SK-N-SH (cell line): Measurements from ENCODE around the gene ZNF471. TPM values are rescaled to one million over a fixed set of nuclear protein-coding genes. Genes with fewer than 3 reads are reported as not detected.
A peak's percentile ranks its signal among the peaks of the same experiment; 100 is the strongest.

Experiments used
- CTCF ChIA-PET: fragments of 300-600, 350-600 bp; formaldehyde crosslinking; extraction: SDS; loops from one replicate; lab custom pipeline; 2021; lab: Yijun Ruan, JAX
- POLR2A ChIA-PET: fragments of 350-600 bp; sonication (Branson Sonifier 250); formaldehyde crosslinking; extraction: SDS; loops from one replicate; lab custom pipeline; 2020; ENCODE audit warnings: antibody characterized with exemption, inconsistent platforms; lab: Yijun Ruan, JAX
- DNase-seq: peaks from one replicate; pipeline ENCODE4 v3.0.0; 2012
- H2AFZ ChIP-seq: fragments of 200-600 bp; sonication (generic); 2 replicates; pipeline ENCODE4 v1.8.1; 2016; ENCODE audit warnings: antibody characterized with exemption, mild to moderate bottlenecking, low read depth
- H3F3A ChIP-seq: fragments of 200-600 bp; sonication (generic); replicated peaks from 2 replicates; pipeline ENCODE3; 2016; ENCODE audit warnings: antibody characterized with exemption, mild to moderate bottlenecking; ENCODE audit not compliant: insufficient read depth
- H3K27ac ChIP-seq, 2 experiments: fragments of 200-500 bp in 1 of 2; fragments of 200-600 bp in 1 of 2; sonication (Bioruptor generic) in 1 of 2; sonication (generic), shearing (Covaris generic) in 1 of 2; 2 replicates each; pipeline versions ENCODE4 v1.5.1 to v1.6.1; 2014 to 2016; ENCODE audit warnings: low read depth in 2 of 2, inconsistent platforms in 1 of 2, low read length in 1 of 2, mild to moderate bottlenecking in 1 of 2, mixed read lengths in 1 of 2
- H3K27me3 ChIP-seq: fragments of 200-600 bp; sonication (generic), shearing (Covaris generic); 2 replicates; pipeline ENCODE4 v1.6.1; 2016; ENCODE audit warnings: mixed run types; ENCODE audit not compliant: insufficient read depth
- H3K36me3 ChIP-seq, 2 experiments: fragments of 200-500 bp in 1 of 2; fragments of 200-600 bp in 1 of 2; sonication (Bioruptor generic) in 1 of 2; sonication (generic) in 1 of 2; replicated peaks in 1 of 2; 2 replicates each; pipeline versions ENCODE3 to v1.5.1; 2014 to 2016; ENCODE audit warnings: low read length in 1 of 2, mild to moderate bottlenecking in 1 of 2; ENCODE audit not compliant: insufficient read depth in 2 of 2, control insufficient read depth in 1 of 2
- H3K4me1 ChIP-seq, 2 experiments: fragments of 200-500 bp in 1 of 2; fragments of 200-600 bp in 1 of 2; sonication (Bioruptor generic) in 1 of 2; sonication (generic), shearing (Covaris generic) in 1 of 2; 2 replicates each; pipeline versions ENCODE4 v1.5.1 to v1.6.1; 2014 to 2016; ENCODE audit warnings: low read depth in 1 of 2, low read length in 1 of 2, mixed run types in 1 of 2; ENCODE audit not compliant: insufficient read depth in 2 of 2, control insufficient read depth in 1 of 2
- H3K4me2 ChIP-seq: fragments of 200-600 bp; sonication (generic), shearing (Covaris generic); 2 replicates; pipeline ENCODE4 v1.6.1; 2017; ENCODE audit warnings: mixed run types
- H3K4me3 ChIP-seq, 2 experiments: fragments of 200-500 bp in 1 of 2; fragments of 200-600 bp in 1 of 2; sonication (Bioruptor generic) in 1 of 2; sonication (generic), shearing (Covaris generic) in 1 of 2; 2 replicates each; pipeline versions ENCODE4 v1.5.1 to v1.8.1; 2014 to 2016; ENCODE audit warnings: low read depth in 2 of 2, inconsistent platforms in 1 of 2, low read length in 1 of 2, mild to moderate bottlenecking in 1 of 2, mixed read lengths in 1 of 2, moderate library complexity in 1 of 2
- H3K79me2 ChIP-seq: fragments of 200-600 bp; sonication (generic); 2 replicates; pipeline ENCODE4 v1.8.1; 2017; ENCODE audit warnings: mild to moderate bottlenecking; ENCODE audit not compliant: insufficient read depth
- H3K9ac ChIP-seq: fragments of 200-600 bp; sonication (generic); 2 replicates; pipeline ENCODE4 v1.6.1; 2017; ENCODE audit warnings: mixed run types
- H3K9me2 ChIP-seq: fragments of 200-600 bp; sonication (generic); 2 replicates; pipeline ENCODE4 v1.6.1; 2017; ENCODE audit warnings: mixed run types
- H3K9me3 ChIP-seq: fragments of 200-600 bp; sonication (generic); 2 replicates; pipeline ENCODE4 v1.6.1; 2017; ENCODE audit warnings: mixed run types, mild to moderate bottlenecking, moderate library complexity
- H4K20me1 ChIP-seq: fragments of 200-600 bp; sonication (generic); 2 replicates; pipeline ENCODE4 v1.6.1; 2017; ENCODE audit warnings: mild to moderate bottlenecking, mixed run types; ENCODE audit not compliant: insufficient read depth
- ELF1 ChIP-seq: IDR thresholded peaks from 2 replicates; pipeline ENCODE4 v1.4.0; 2012
- EP300 ChIP-seq, 2 experiments: IDR thresholded peaks; 2 replicates each; pipeline versions ENCODE4 v1.4.0 to v1.6.1; 2012; ENCODE audit warnings: borderline replicate concordance in 1 of 2, low read depth in 1 of 2, low read length in 1 of 2
- EZH2phosphoT487 ChIP-seq: fragments of 200-600 bp; sonication (generic); IDR thresholded peaks from 2 replicates; pipeline ENCODE4 v1.6.1; 2017; ENCODE audit warnings: low read depth, mixed run types, mild to moderate bottlenecking, antibody characterized with exemption, moderate library complexity, borderline replicate concordance
- FOSL2 ChIP-seq: IDR thresholded peaks from 2 replicates; pipeline ENCODE4 v1.4.0; 2012; ENCODE audit warnings: low read depth, mild to moderate bottlenecking, moderate library complexity, borderline replicate concordance
- GATA2 ChIP-seq: sonication (generic); formaldehyde crosslinking; IDR thresholded peaks from 2 replicates; pipeline ENCODE4 v1.5.0; 2020; ENCODE audit warnings: mild to moderate bottlenecking, missing genetic modification reagents
- MEF2A ChIP-seq: IDR thresholded peaks from 2 replicates; pipeline ENCODE4 v1.4.0; 2012; ENCODE audit warnings: low read depth, borderline replicate concordance
- MXI1 ChIP-seq: IDR thresholded peaks from 2 replicates; pipeline ENCODE4 v1.6.1; 2012; ENCODE audit warnings: mild to moderate bottlenecking, low read depth, low read length, improper control_type of control experiment
- RCOR1 ChIP-seq: fragments of 150-350 bp; IDR thresholded peaks from 2 replicates; pipeline ENCODE4 v1.6.1; 2017; ENCODE audit warnings: antibody characterized with exemption, low read length
- SIN3A ChIP-seq: IDR thresholded peaks from 2 replicates; pipeline ENCODE4 v1.6.1; 2012; ENCODE audit warnings: low read depth, mild to moderate bottlenecking, low read length, moderate library complexity, borderline replicate concordance
- SMC3 ChIP-seq: IDR thresholded peaks from 2 replicates; pipeline ENCODE4 v1.6.1; 2012; ENCODE audit warnings: low read depth, low read length, improper control_type of control experiment
- TAF1 ChIP-seq: IDR thresholded peaks from 2 replicates; pipeline ENCODE4 v1.6.1; 2012; ENCODE audit warnings: low read depth, mild to moderate bottlenecking, low read length, moderate library complexity, borderline replicate concordance
- TCF12 ChIP-seq: IDR thresholded peaks from 2 replicates; pipeline ENCODE4 v1.4.0; 2012
- TEAD4 ChIP-seq: IDR thresholded peaks from 2 replicates; pipeline ENCODE4 v1.4.0; 2012; ENCODE audit warnings: mild to moderate bottlenecking, borderline replicate concordance; ENCODE audit not compliant: insufficient read depth
- USF1 ChIP-seq: IDR thresholded peaks from 2 replicates; pipeline ENCODE4 v1.4.0; 2012; ENCODE audit warnings: low read depth, borderline replicate concordance
- ZBTB33 ChIP-seq: IDR thresholded peaks from 2 replicates; pipeline ENCODE4 v1.4.0; 2012; ENCODE audit warnings: low read depth, borderline replicate concordance
- WGBS: methylation state at CpG from one replicate; pipeline ENCODE4 v1.1.6; 2017; ENCODE audit warnings: low lambda C conversion rate; 5-methylcytosine and 5-hydroxymethylcytosine counted together
- polyA plus RNA-seq, 3 experiments: library from polyadenylated mRNA; depleted of rRNA; stranded (reverse); fragments of >200 nt; gene quantifications; 2 replicates each; pipeline ENCODE4 v1.2.3, GENCODE V29; 2012
- TF ChIP-seq, protein P1 (sequence below): IDR thresholded peaks from 2 replicates; pipeline ENCODE4 v1.4.0; 2012; ENCODE audit warnings: low read depth

ZNF471 gene
- polyA plus RNA-seq, 1 of the 3 experiments (the other 2 are of a cell fraction), result 2.5 TPM

DNA sequence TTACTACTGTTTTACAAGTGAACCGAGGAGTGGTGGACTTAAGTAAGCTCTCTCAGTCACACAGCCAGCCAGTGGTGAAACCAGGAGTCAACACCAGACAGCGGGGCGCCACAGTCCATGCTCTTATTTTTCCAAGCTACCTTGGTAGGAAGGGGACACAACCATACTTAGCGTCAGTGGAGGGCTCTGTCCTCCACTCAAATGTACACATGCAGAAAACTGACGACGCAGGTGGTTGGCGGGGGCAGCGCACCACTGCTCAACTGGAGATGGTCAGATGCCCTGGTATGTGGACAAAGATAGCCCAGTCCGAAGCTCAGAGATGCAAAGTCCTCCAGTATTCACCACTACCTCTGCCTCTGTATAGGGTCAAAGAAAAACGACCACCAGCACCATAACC lies 31.6 kb upstream of the ZNF471 start:
- DNase-seq, result no peak
- peak overlapping the region; percentile 79 to 98; a peak in 3 of 4 replicates for H3K4me3 ChIP-seq
- no peaks in the 10 kb centered on the region for H3K27me3 ChIP-seq
- no peaks in the 10 kb centered on the region for H3K9me2 ChIP-seq
- CTCF ChIA-PET, result no interaction called here
- no peaks in the 10 kb centered on the region for H3F3A ChIP-seq
- TF ChIP-seq MXI1, result no peak
- no peak for TF ChIP-seq EP300 (IDR thresholded peaks at IDR 0.05; ENCODE audit: borderline replicate concordance in 1 of 2, low read depth in 1 of 2, low read length in 1 of 2)
- no peak for TF ChIP-seq ZBTB33
- no peak for TF ChIP-seq TAF1
- TF ChIP-seq MEF2A, result no peak
- no peak for TF ChIP-seq SMC3
- no peak for TF ChIP-seq TCF12
- no peak for TF ChIP-seq SIN3A
- no peak for TF ChIP-seq ELF1
- POLR2A ChIA-PET, result no interaction called here
- no peak overlapping the region; the same call in 1 of the 2 replicates for H2AFZ ChIP-seq
- H4K20me1 ChIP-seq, result no peaks in the 10 kb centered on the region
- peak overlapping the region in 1 of 2 experiments; percentile 89; a peak in 1 of 4 replicates for H3K27ac ChIP-seq
- H3K4me1 ChIP-seq, result peaks cover 0 to 12% of the 10 kb centered on the region in 2 experiments; a peak in 1 of 4 replicates
- H3K9ac ChIP-seq, result peak overlapping the region; percentile 80
- peaks cover 12 to 13% of the 10 kb centered on the region in 2 experiments for H3K36me3 ChIP-seq
- H3K9me3 ChIP-seq, result no peaks in the 10 kb centered on the region
- WGBS, result 49% methylated on average over 10 of the region's 10 CpGs
- H3K4me2 ChIP-seq, result peak overlapping the region; percentile 95
- H3K79me2 ChIP-seq, result peaks cover 50% of the 10 kb centered on the region

DNA sequence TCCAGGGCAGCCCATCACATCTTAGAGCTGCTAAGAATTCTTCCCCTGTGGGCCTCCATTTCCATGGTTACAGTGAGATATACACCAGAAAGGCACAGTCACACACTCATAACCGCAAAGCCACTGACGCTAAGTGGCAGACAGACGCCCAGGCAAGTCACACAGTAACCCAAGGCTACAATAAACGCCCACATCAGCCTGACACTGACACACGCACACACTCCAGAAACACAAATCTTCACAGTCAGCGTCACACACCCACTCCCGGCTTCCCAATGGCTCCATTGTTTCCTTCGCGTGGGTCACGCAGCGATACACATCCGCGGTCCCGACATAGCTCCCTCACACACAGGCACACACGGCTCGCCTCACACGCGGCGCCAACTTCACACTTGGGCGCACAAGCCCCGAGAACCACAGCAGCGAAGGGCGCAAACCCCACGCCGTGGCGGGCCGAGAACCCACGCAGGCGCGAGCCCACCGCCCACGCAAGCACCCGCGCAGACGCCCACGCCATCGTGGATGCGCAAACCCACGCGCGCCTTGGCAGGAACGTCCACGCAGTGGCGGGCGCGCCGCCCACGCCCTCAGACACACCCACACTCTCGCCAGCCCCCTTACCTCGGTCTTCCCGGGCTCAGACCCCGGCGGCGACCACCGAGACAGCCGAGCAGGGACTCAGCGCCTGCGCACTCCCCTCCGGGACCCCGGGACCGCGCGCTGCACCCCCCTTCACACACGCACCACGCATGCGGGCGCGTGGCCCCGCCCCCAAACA lies 30.8 kb upstream of the ZNF471 start, which contains the start of gene ZNF667:
ZNF667 (minus strand) TSS at position 695 of the 778 bp plus-strand sequence. CDS start 14,975 bp downstream, outside the sequence.
- H3K27ac ChIP-seq, result peak within 1 kb of the TSS; percentile 89 to 95
- H3K9me2 ChIP-seq, result no peaks in the 10 kb centered on the region
- no peaks in the 10 kb centered on the region for H3F3A ChIP-seq
- POLR2A ChIA-PET, result no interaction called here
- no peaks in the 10 kb centered on the region for H4K20me1 ChIP-seq
- no peaks in the 10 kb centered on the region for H3K9me3 ChIP-seq
- peak within 1 kb of the TSS; percentile 80 for H3K9ac ChIP-seq
- H3K27me3 ChIP-seq, result no peaks in the 10 kb centered on the region
- peaks cover 58% of the 10 kb centered on the region for H3K79me2 ChIP-seq
- peak; percentile 28 for DNase-seq
- 23% methylated on average over 29 of the region's 69 CpGs for WGBS
- no peak for TF ChIP-seq TAF1
- no peak for TF ChIP-seq RCOR1
- no peak for TF ChIP-seq EZH2phosphoT487
- no peak for TF ChIP-seq TEAD4
- no peak for TF ChIP-seq GATA2 (CRISPR knock-in tag)
- TF ChIP-seq FOSL2, result no peak
- TF ChIP-seq USF1, result no peak
- no peak for TF ChIP-seq TCF12
- TF ChIP-seq, protein P1, sequence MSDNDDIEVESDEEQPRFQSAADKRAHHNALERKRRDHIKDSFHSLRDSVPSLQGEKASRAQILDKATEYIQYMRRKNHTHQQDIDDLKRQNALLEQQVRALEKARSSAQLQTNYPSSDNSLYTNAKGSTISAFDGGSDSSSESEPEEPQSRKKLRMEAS, result no peak
- CTCF ChIA-PET, result no interaction called here
- H3K36me3 ChIP-seq, result peaks cover 6 to 7% of the 10 kb centered on the region in 2 experiments
- H2AFZ ChIP-seq, result peak within 1 kb of the TSS; percentile 97
- peaks cover 0 to 12% of the 10 kb centered on the region in 2 experiments; a peak in 1 of 4 replicates for H3K4me1 ChIP-seq
- H3K4me3 ChIP-seq, result peak within 1 kb of the TSS; percentile 79 to 98
- H3K4me2 ChIP-seq, result peak within 1 kb of the TSS; percentile 95
